Activated naive CD8-positive, alpha-beta T cell treated with anti-CD3 and anti-CD28 coated beads, Interleukin-2, amount 50 U/mL, for 16 hours (primary cell): ENCODE measurements around the gene IL1RAPL2.
"Not testable (repeated sequence)": the region's sequence is repeated elsewhere in the genome, so short reads cannot be mapped to it uniquely, and the experiment has no call there.

ENCODE experiments used
- DNase-seq: peaks from one replicate; pipeline ENCODE4 v3.0.0-alpha.2; 2020; ENCODE audit warnings: low read depth, low spot score

IL1RAPL2 gene

DNA sequence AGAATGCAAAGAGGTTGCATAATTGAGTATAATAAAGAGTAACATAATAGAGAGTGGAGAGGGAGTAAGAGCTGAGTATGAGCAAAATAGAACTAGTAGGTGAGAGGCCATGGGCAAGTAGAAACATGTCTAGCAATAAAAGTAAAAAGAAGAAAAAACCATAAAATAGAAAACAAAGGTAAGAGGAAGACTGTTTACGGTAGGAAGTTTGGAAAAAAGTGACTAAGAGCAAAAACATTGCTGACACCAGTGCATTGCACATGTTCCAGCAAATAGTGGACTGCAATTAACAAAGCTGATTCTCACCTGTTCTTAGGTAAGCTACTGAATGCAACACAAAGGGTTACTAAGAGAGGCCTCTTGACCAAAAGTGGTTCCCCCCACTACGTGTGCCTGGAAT lies 451.6 kb downstream of the IL1RAPL2 start:
- no peak for DNase-seq

DNA sequence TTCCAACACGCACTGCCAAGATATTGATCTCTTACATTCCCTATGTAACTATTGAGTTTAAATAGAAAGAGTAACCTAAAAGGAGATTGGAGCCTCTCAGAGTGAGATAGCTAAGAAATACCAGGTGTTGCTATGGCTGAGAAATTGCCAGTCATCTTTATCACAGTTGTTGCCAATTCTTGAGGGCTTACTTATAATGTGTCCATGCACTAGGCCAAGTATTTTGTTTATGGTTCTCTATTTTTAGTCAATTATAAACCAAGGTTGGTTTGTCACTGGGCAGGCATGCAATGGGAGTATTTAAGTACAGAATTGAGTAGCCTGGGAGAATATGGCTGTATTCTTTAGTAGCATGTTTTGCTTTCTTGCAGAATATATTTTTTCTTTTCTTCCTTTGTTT lies 452.9 kb downstream of the IL1RAPL2 start:
- no peak for DNase-seq

DNA sequence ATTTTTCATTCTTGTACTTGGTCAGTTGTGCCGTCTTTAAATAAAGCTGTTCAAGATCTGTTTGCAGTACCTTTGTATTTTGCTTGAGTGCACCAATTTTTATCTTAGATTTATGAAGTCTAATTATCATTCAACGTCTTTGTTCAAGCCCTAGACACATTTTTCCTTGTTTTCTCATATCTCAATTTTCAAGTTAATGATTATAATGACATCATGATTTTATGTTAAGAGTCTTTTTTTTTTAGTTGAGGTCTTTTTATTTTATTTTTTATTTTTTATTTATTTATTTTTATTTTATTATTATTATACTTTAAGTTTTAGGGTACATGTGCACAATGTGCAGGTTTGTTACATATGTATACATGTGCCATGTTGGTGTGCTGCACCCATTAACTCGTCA lies 463.0 kb downstream of the IL1RAPL2 start:
- DNase-seq = not testable (repeated sequence)

DNA sequence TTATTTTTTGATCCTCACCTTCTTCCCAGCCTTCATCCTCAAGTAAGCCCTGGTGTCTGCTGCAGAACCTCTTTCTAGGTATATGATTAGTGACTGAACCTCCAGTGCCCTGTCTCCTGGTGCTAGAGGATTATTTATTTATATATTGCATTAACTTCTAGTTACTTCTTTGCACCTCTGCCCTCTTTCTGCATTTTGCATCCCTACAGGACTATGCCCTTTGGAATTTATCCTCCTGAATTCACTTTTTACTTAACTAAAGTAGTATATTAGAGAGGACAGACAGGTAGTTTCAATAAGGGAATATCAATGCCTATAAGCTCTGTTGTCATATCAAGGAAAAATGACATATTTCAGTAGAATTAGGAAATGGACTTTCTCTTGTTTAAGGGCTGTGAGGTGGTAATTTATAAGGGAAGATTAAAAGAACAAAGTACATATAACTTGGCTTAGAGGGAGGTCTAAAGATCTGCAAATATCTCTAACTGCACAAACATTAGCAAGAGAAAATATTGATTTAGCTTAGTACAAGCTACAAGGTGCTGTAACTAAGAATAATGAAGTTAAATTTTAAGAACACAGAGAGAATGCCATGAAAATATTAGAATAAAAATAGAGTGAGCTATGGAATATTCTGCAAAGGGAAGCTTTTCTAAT lies 472.8 kb downstream of the IL1RAPL2 start:
- no peak for DNase-seq

DNA sequence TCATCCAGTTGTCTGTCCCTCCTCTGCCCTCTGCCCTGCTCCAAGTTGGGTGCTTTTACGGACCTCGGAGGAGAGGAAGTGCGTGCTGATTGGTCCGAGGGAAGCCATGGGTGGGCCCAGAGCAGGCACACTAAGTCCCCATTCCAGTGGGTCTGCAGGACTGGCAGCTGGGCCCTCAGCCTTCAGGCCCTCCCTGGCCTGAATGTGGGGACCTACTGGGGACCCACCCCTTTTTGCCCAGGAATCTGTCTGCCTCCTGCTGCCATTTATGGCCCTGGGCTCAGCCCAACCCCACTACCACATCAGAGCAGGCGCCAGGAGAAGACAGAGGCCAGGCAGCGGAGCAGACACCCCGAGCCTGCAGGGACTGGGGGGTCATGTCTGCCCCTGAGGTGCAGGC lies 484.9 kb downstream of the IL1RAPL2 start:
- no peak for DNase-seq

DNA sequence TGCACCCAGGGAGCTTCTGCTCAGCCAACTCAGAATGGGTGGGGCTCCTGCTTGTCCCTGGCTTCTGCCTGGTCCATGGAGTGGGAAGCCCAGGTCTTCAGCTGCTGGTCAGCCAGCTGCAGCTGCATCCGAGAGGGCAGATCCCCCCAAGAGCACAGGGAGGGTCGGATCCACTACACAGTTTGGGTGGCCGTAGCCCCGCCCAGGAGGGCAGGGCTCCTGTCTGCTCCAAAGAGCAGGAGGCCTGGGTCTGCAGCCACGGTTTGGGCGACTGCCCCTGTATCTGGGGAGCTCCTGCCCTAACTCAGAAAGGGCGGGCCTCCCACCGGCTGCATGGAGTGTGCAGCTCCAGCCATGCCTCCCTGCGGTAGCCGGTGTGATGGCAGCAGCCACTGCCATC lies 485.4 kb downstream of the IL1RAPL2 start:
- DNase-seq = no peak

DNA sequence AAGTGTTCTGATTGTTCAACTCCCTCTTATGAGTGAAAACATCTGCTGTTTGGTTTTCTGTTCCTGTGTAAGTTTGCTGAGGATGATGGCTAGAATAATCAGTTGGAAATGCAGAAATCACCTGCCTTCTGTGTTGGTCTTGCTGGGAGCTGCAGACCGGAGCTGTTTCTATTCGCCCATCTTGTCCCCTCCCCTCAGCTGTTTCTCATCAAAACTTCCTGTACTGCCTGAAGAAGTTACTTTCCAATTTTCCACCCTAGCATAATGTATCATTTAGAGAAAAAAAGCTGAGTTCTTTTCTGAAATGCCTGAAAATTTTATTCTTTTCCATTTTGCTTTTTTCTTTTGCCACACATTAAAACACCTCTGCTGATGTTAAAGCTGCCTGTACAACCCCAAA lies 486.9 kb downstream of the IL1RAPL2 start:
- no peak for DNase-seq

DNA sequence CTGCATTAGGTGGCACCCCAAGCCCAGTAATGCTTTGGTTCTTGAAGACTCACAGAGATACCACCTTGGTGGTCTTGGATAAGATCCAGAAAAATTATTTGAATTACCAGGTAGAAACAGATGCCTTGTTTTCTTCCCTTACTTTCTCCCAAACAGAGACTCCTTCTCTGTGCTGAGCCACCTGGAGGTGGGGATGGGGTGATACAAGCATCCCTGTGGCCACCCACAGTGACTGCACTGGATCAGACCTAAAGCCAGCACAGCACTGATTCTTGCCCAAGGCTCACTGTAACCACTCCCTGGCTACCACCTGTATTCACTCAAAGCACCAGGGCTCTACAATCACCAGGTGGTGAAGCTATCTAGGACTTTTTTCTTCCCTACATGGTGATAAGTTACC lies 497.7 kb downstream of the IL1RAPL2 start:
- DNase-seq = no peak

DNA sequence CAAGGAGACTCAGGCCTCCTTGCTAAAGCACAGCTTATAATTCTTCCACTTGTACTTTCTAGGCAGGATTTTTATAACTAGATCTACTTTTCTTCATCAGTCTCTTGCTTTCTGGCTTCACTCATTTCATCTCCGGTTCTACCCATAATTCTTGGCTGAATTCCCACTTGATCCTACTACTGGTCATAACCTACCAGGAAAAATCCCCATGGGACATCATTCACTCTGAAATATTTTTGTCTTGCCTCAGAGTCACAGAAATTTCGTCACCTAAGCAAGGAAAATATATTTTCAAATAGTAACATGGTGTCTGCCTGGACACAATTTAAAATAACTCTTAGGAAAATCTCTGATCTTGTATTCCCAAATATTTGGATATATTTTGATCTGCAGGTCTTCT lies 532.2 kb downstream of the IL1RAPL2 start:
- DNase-seq = no peak

DNA sequence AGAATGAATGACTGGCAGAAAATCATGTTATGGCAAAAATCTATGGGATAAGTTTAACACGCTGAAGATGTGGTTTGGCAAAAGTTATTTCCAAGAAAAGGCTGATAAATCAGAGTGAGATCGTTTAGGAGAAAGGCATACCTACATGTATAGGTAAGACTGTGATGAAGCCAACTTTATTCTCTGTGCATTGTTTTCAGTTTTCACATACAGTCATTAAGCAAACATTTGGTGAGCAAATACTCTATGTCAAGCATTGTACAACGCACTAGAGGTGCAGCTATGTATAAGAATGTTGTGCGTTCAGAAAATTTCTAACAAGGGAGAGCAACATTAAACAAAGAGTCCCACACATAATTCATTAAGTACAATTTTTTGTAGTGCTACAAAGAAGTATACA lies 532.8 kb downstream of the IL1RAPL2 start:
- DNase-seq = no peak

DNA sequence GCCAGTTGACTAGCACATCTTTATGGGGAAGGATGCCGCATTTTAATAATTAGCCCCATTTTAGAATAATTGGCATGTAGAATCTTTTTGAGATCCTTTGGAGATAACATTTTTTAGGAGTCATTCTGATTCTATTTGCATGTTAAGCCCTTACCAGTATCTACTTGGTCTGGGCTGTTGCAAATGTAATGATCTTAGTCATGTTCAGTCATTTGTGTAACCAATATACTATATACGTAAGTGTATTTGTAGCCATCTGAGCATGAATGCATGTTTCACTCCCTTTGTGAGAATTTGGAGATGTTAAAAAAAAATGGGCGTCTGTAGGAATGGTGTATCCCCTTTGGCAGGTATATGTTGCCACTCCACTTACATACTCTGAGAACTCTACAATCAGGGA lies 535.4 kb downstream of the IL1RAPL2 start:
- no peak for DNase-seq

DNA sequence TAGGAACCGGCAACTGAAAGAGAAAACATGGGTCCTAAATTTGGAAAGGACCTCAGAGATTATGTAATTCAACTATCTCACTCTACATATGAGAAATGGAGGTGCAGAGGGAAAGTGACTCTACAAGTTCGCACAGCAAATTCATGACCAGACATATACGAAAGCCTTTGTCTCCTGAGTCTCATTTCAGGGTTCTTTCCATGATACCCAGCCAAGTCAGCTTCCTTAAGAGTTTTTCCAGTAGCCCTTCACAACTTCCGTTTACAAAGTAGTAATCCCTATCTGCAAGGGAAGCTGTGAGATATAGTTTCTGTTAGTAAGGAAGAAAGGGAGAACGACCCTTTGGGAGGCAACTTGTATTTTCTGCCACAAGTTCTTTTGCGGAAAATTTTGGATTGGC lies 543.9 kb downstream of the IL1RAPL2 start:
- no peak for DNase-seq

DNA sequence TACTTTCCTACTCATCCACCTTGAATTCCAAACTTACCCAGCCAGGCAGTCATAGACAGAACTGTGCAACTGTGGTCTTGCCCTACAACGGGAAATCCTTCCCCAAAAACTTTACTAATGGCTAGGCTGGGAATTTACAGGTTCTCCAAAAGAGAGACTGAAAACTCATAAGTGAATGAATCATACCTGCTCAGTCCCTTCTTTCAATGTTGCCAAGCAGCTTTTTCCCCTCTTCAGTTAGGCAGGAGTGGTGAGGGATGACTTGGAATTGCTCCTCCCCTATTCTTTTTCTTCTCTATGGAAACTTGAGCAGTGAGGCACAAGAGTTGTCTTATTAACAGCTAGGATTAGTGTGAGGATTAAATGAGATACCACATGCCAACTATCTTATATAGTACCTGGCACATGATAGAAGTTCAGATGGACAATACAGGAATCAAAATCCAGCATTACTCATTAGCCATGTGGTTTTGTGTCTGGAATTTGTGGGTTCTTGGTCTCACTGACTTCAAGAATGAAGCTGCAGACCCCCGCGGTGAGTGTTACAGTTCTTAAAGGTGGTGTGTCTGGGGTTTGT lies 548.6 kb downstream of the IL1RAPL2 start:
- no peak for DNase-seq

DNA sequence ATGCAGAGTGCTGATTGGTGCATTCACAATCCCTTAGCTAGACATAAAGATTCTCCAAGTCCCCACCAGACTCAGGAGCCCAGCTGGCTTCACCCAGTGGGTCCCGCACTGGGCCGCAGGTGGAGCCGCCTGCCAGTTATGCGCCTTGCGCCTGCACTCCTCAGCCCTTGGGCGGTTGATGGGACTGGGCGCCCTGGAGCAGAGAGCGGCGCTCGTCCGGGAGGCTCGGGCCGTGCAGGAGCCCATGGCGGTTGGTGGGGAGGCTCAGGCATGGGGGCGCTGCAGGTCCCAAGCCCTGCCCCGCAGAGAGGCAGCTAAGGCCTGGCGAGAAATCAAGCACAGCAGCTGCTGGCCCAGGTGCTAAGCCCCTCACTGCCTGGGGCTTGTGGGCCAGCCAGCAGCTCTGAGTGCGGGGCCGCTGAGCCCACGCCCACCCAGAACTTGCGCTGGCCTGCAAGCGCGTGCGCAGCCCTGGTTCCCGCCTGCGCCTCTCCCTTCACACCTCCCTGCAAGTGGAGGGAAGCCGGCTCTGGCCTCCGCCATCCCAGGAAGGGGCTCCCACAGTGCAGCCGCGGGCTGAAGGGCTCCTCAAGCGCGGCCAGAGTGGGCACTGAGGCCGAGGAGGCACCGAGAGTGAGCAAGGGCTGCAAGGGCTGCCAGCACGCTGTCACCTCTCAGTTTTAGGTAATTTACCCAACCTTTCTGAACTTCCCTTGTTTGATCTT lies 549.8 kb downstream of the IL1RAPL2 start:
- DNase-seq = not testable (repeated sequence)

DNA sequence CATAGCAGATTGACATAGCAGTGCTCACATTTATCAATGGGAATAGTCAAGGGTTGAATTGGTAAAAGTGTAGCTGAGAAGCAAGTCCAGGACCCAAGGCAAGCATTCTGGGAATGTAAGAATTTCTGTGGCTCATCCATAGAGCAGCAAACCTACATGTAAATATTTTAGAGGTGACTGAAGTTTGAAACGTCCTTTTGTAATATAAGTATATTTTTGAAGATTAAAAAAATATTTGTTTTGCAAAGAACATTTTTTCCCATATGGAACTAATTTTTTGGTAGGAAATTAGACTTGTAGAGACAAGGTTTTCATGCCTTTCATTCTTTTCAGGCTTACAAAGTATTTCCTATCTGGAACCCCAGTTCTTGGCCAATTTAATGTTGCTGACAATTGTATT lies 550.5 kb downstream of the IL1RAPL2 start:
- no peak for DNase-seq

DNA sequence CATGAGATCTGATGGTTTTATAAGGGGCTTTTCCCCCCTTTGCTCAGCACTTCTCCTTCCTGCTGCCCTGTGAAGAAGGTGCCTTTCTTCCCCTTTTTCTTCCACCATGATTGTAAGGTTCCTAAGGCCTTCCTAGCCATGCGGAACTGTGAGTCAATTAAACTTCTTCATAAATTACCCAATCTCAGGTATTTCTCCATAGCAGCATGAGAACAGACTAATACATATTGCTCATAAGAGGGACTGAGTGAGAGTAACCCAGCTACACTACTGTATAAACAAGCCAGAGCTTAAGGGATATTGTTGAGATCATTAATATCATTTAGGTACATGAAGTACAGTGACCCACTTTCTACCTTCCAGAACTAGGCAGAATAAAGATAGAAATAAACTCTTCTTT lies 551.6 kb downstream of the IL1RAPL2 start:
- DNase-seq = no peak

DNA sequence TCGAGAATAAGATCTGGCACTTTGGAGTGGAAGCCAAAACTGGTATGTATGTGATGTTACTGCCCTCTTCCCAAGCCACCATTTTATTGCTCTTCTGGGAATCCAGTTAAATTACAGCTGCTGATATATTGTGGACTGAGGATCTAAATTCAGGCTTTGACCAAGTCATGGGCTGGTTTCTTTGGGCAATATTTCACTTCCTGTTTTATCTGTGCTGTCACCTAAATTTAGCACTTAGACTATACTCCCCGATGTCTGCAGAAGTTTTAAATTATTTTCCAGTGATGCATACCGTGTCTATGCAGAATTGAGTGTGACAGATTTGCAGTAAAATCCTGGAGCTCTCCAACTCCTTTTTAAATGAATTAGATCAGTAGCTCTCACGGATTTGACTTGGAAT lies 554.5 kb downstream of the IL1RAPL2 start:
- no peak for DNase-seq

DNA sequence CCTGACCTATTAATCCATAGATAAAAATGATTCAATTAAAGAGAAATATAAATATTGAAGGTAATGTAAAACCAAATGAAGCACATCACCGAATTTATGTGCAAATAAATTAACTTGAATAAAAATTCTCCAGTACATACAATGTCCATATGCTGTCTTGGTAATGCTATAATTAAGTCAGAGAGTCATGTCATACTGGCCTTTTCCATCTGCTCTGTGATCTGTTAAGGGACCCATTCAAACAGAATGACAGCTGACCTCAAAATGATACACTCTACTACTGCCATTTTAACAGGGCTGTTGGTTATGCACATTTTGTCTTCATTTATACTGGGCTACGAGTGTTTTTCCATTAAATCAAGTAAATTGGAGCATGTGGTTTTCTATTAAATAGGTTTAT lies 555.2 kb downstream of the IL1RAPL2 start:
- no peak for DNase-seq

DNA sequence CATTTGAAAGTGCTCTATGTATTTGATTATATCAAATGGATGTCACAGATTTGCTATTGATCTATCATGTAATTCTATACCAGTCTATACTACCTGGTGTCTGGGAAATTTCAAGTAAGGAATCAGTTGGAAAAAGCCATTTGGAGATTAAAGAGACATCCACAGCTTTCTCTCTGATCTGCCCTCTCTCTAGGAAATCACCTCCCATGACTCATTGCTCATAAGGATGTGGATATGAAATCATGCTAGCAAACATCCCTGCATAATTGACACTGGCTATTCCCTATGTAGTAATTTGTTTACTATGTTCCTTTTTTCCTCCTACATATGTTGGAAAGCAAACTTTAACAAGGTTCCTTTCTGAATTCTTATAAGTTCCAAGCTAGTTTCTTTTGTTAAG lies 560.2 kb downstream of the IL1RAPL2 start:
- no peak for DNase-seq

DNA sequence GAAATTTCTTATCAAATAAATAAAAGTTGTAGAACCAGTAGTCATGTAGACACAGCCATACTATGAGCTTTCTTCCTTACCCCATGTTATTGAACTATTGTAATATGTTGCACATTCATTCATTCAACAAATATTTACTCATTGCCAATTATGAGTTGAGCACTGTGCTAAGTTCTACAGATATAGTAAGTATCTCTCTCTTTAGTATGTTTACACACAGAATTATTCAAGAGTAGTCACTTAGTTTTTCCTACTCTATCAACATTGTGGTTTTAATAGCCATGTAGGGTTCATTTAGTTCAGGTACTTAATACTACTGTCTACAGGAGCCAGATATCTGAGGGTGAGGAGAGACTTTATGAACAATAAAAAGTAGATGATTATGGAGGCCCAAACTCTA lies 568.3 kb downstream of the IL1RAPL2 start:
- DNase-seq = no peak

DNA sequence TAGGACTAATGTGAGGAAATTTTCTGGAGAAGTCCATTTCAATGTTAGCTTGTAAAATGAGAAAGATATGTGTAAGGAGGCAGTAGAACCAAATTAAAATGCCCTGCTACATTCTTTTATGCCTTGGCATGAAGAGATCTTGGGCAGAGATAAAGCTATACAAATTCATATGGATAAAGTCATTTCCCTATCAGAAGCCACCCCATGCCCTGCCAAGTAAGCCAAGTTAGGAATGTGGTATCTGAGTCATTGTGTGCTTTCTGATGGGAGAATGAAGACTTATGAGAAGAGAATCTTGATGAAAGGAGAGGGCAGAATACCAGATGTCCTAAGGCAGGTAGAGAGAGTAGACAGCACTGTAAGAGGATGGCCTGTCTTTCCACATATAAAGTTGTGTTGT lies 570.8 kb downstream of the IL1RAPL2 start:
- DNase-seq = no peak

DNA sequence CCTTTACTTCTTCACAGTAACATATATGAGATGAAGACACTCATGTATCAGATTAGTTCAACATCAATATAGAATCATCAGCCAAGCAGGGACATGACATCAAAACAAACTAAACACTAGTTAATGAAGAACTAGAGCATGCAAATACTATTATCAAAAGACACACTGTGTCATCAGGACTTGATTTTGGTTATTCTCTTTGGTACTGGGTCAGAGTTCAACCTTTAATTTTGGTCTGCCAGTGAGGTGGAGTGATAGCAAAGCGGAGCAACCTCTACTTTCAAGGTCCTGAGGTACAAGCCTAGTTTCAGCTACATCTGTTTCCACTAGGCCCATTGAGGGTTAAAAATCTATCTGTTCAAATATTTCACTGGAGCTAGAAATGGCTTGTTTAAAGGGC lies 584.0 kb downstream of the IL1RAPL2 start:
- no peak for DNase-seq

DNA sequence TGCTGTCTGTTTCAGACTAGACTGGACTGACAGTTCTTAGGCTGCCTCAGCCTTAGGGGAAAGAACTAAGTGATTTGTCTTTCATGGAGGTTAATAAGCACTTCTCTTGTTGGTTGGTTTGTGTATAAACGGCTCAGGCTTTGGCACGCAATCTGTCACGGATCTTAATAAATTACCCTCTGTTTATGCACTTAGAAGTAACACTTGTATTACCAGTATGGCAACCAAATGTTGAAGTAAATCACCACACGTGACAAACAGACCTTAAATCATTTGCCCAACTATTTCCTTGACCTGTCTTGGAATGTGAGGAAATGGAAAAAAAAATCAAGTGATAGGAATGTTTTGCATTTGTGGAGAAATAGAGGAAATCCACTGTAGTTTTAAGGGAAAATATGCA lies 584.6 kb downstream of the IL1RAPL2 start:
- DNase-seq = no peak
